Body of pancreas (tissue), 4 donors: Measurements from ENCODE around the gene SOX8. TPM values are rescaled to one million over a fixed set of nuclear protein-coding genes. Genes with fewer than 3 reads are reported as not detected.
A peak's percentile ranks its signal among the peaks of the same experiment; 100 is the strongest.
"Not testable (repeated sequence)": the region's sequence is repeated elsewhere in the genome, so short reads cannot be mapped to it uniquely, and the experiment has no call there.

Source experiments
- ATAC-seq: fragments of 150-250 bp; one replicate; pipeline ENCODE4 v1.9.1; 2016
- DNase-seq, 4 donors: peaks; one replicate each; pipeline ENCODE4 v3.0.0-alpha.2; 2019
- H3K27ac ChIP-seq, 4 donors: fragments of 200-600 bp; sonication (generic); 1 replicate in 3 of 4; 2 replicates in 1 of 4; pipeline versions ENCODE4 v1.5.1 to v1.6.1; 2016 to 2019; ENCODE audit warnings: mild to moderate bottlenecking in 1 of 4, mixed read lengths in 1 of 4, moderate library complexity in 1 of 4
- H3K27me3 ChIP-seq, 2 donors: fragments of 200-600 bp; sonication (generic); one replicate each; pipeline ENCODE4 v1.6.0; 2016; ENCODE audit warnings: mild to moderate bottlenecking in 1 of 2
- H3K36me3 ChIP-seq, 2 donors: fragments of 200-600 bp; sonication (generic); replicated peaks in 1 of 2; 2 replicates each; pipeline ENCODE4 v1.5.1; 2016; ENCODE audit warnings: low read depth in 2 of 2; ENCODE audit not compliant: insufficient read depth in 1 of 2
- H3K4me1 ChIP-seq: fragments of 200-600 bp; sonication (generic); one replicate; pipeline ENCODE4 v1.6.0; 2016
- H3K4me3 ChIP-seq, 2 donors: fragments of 200-600 bp; sonication (generic); 1 replicate in 1 of 2; 2 replicates in 1 of 2; pipeline ENCODE4 v1.5.1; 2016 to 2019
- H3K9me3 ChIP-seq, 3 donors: fragments of 200-600 bp; sonication (generic); 1 replicate in 2 of 3; 2 replicates in 1 of 3; pipeline ENCODE4 v1.5.1; 2016
- POLR2A ChIP-seq, 3 donors: fragments of 450-650 bp; IDR thresholded peaks; one replicate each; pipeline ENCODE4 v1.6.1; 2016; ENCODE audit warnings: antibody characterized with exemption in 3 of 3, mild to moderate bottlenecking in 2 of 3
- WGBS, 2 donors: methylation state at CpG; one replicate each; pipeline ENCODE4 v1.1.5; 2017; 5-methylcytosine and 5-hydroxymethylcytosine counted together
- intact Hi-C: fragments of 100-400 bp; cut with DNase I; formaldehyde crosslinking; loops from one replicate; pipeline ENCODE4 v1.15.1; 2023
- total RNA-seq, 2 donors: library from RNA; depleted of rRNA; stranded (reverse); fragments of >200 nt; gene quantifications; one replicate each; pipeline ENCODE4 v1.1.0, GENCODE V29; 2016
- TF ChIP-seq, protein P1 (sequence below), 7 experiments: fragments of 450-650 bp in 4 of 7; fragments of 200-600 bp in 3 of 7; sonication (generic) in 3 of 7; IDR thresholded peaks; one replicate each; pipeline ENCODE4 v1.5.1; 2016 to 2019; ENCODE audit warnings: antibody characterized with exemption in 7 of 7

The SOX8 gene
- total RNA-seq, 2 donors from 2014 or later, result 2.6 to 3.3 TPM

- WGBS, 2 donors, result 56 to 65% methylated on average over 5 to 24 of the region's 24 CpGs
- peaks cover 14% of the 10 kb centered on the region for H3K4me1 ChIP-seq
- intact Hi-C loops, result no loop called here
- no peak overlapping the region for H3K27ac ChIP-seq
- no peaks in the 10 kb centered on the region for H3K9me3 ChIP-seq
- DNase-seq, result no peak
- no peaks in the 10 kb centered on the region for H3K36me3 ChIP-seq
- TF ChIP-seq, protein P1, sequence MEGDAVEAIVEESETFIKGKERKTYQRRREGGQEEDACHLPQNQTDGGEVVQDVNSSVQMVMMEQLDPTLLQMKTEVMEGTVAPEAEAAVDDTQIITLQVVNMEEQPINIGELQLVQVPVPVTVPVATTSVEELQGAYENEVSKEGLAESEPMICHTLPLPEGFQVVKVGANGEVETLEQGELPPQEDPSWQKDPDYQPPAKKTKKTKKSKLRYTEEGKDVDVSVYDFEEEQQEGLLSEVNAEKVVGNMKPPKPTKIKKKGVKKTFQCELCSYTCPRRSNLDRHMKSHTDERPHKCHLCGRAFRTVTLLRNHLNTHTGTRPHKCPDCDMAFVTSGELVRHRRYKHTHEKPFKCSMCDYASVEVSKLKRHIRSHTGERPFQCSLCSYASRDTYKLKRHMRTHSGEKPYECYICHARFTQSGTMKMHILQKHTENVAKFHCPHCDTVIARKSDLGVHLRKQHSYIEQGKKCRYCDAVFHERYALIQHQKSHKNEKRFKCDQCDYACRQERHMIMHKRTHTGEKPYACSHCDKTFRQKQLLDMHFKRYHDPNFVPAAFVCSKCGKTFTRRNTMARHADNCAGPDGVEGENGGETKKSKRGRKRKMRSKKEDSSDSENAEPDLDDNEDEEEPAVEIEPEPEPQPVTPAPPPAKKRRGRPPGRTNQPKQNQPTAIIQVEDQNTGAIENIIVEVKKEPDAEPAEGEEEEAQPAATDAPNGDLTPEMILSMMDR (IDR thresholded peaks at IDR 0.05), result no peak
- ATAC-seq, result no peak
- no peak overlapping the region for H3K4me3 ChIP-seq
- H3K27me3 ChIP-seq, result peaks cover 0 to 18% of the 10 kb centered on the region in 2 donors
Observed at GRCh38 chr16:1022466-1022865, 40.9 kb downstream of the SOX8 start.

DNA sequence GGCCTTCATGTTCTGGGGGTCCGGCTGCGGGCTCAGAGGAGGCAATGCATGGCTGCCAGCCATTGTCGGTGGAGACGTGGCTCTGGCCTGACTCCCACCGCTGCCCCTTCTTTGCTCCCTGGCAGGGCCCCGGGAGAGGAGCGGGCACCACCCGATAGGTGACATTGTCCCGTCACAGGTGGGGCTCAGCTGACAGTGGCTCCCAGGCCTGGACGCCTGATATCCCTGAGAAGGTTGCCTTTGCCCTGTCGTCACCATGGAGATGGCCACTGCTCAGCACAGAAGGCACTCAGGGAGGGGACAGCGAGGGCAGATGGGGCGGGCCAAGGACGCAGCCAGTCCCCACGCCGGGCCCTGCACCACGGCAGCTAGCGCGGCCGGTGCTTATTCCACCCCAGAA is 42.6 kb downstream of the SOX8 start:
- H3K27me3 ChIP-seq, result peaks cover 0 to 18% of the 10 kb centered on the region in 2 donors
- peaks cover 9% of the 10 kb centered on the region for H3K4me1 ChIP-seq
- intact Hi-C loops, result no loop called here
- H3K36me3 ChIP-seq, result no peaks in the 10 kb centered on the region
- WGBS, 2 donors, result 36 to 50% methylated on average over 5 to 20 of the region's 20 CpGs
- no peak for ATAC-seq
- no peaks in the 10 kb centered on the region for H3K9me3 ChIP-seq
- no peak for DNase-seq
- no peak overlapping the region for H3K4me3 ChIP-seq
- TF ChIP-seq, protein P1 (IDR thresholded peaks at IDR 0.05), result no peak
- no peak for TF ChIP-seq POLR2A (IDR thresholded peaks at IDR 0.05)
- H3K27ac ChIP-seq, result no peak overlapping the region

- H3K9me3 ChIP-seq, H3K4me3 ChIP-seq, intact Hi-C loops, H3K4me1 ChIP-seq, H3K36me3 ChIP-seq, ATAC-seq, H3K27ac ChIP-seq: not testable (repeated sequence)
- peaks cover 0 to 18% of the 10 kb centered on the region in 2 donors for H3K27me3 ChIP-seq
- DNase-seq, result peak in 1 of 4 donors; percentile 31
- WGBS, 2 donors, result 52 to 57% methylated on average over 18 to 24 of the region's 24 CpGs
Observed at GRCh38 chr16:1025183-1025809, 43.7 kb downstream of the SOX8 start.

GRCh38 chr16:1026057-1026783 is 44.6 kb downstream of the SOX8 start:
- intact Hi-C loops, result no loop called here
- no peak for ATAC-seq
- no peaks in the 10 kb centered on the region for H3K36me3 ChIP-seq
- no peak for DNase-seq
- no peak overlapping the region for H3K4me3 ChIP-seq
- 69 to 80% methylated on average over 27 to 35 of the region's 35 CpGs for WGBS, 2 donors
- TF ChIP-seq, protein P1 (IDR thresholded peaks at IDR 0.05), result no peak
- peaks cover 0 to 15% of the 10 kb centered on the region in 2 donors for H3K27me3 ChIP-seq
- no peak overlapping the region for H3K27ac ChIP-seq
- peaks cover 9% of the 10 kb centered on the region for H3K4me1 ChIP-seq
- H3K9me3 ChIP-seq, result no peaks in the 10 kb centered on the region

GRCh38 chr16:1026784-1027500 is 45.4 kb downstream of the SOX8 start:
- no peak for TF ChIP-seq POLR2A (IDR thresholded peaks at IDR 0.05)
- TF ChIP-seq, protein P1 (IDR thresholded peaks at IDR 0.05), result no peak
- H3K9me3 ChIP-seq, result no peaks in the 10 kb centered on the region
- WGBS, 2 donors, result 72 to 74% methylated on average over 18 to 27 of the region's 27 CpGs
- H3K27ac ChIP-seq, result no peak overlapping the region
- H3K27me3 ChIP-seq, result peaks cover 0 to 7% of the 10 kb centered on the region in 2 donors
- no peaks in the 10 kb centered on the region for H3K36me3 ChIP-seq
- H3K4me3 ChIP-seq, result no peak overlapping the region
- ATAC-seq, result no peak
- DNase-seq, result no peak
- peaks cover 9% of the 10 kb centered on the region for H3K4me1 ChIP-seq
- intact Hi-C loops, result no loop called here
